GM21529 (cell line): Measurements from ENCODE around the gene PLCD4.
A peak's percentile ranks its signal among the peaks of the same experiment; 100 is the strongest.

Experiments used
- ATAC-seq: cut with Tn5 transposase; IDR thresholded peaks from one replicate; pipeline ENCODE4 v1.9.1; 2021; ENCODE audit not compliant: unreplicated experiment

Gene PLCD4

DNA sequence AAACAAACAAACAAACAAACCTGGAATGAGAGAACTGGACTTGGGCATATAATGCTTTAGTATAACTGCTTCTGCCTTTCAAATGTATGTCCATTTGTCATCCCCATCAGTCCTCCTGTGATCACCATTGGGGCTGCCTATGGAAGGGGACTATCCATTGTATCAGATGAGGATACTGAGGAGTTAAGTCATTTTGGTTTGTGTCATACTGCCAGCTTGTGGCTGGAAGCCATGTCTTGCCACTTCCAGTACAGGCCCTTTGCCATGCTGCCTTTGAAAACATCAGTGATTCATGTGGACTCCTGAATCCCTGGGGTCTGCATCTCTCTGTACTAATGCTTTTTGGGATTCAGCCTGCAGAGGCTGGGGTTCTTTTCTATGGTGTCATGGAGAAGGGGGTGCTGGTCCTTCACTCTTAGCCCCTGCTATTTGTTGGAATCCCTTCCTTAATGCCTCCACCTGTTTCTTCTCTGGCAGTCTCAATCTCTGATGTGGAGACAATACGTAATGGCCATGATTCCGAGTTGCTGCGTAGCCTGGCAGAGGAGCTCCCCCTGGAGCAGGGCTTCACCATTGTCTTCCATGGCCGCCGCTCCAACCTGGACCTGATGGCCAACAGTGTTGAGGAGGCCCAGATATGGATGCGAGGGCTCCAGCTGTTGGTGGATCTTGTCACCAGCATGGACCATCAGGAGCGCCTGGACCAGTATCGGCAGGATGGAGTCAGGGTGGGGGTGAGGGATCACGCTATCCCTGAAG, 10.6 kb downstream of the PLCD4 start:
- no peak for ATAC-seq

DNA sequence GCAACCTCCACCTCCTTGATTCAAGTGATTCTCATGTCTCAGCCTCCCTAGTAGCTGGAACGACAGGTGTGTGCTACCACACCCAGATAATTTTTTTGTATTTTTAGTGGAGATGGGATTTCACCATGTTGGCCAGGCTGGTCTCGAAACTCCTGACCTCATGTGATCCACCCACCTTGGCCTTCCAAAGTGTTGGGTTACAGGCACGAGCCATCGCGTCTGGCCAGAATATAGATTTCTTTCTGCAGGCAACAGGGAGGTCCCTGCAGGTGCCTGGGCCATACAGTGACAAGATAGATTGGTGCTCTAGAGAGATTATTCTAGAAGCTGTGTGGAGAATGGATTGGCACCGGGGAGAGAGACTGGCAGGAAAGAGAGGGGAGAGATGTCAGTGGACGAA, 13.3 kb downstream of the PLCD4 start:
- no peak for ATAC-seq

DNA sequence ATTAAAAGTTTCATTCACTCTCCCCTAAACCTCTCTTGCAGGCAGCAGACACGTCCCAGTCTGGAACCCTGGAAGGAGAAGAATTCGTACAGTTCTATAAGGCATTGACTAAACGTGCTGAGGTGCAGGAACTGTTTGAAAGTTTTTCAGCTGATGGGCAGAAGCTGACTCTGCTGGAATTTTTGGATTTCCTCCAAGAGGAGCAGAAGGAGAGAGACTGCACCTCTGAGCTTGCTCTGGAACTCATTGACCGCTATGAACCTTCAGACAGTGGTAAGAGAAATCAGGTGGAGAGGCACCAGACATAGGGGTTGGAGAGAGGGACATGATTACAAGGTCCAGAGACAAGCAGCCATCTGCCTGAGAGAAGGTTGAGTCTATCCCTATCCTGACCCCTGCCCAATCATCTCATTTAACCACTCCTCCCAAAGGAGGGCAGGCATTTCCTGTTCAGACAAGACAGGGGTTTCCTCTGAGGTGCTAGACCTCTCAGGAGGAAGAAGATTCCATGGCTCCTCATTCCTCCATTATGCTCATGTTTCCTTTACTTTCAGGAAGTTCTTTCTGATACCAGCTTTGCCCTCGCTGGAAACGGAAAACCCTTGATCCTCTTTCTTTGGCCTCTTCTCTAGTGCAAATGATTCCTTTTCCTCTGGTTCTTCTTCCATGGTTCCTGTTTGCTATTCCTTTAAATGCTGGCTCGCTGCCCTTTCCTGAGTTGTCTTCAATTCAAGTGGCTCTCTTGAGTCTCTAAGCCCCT, 15.1 kb downstream of the PLCD4 start:
- no peak for ATAC-seq

DNA sequence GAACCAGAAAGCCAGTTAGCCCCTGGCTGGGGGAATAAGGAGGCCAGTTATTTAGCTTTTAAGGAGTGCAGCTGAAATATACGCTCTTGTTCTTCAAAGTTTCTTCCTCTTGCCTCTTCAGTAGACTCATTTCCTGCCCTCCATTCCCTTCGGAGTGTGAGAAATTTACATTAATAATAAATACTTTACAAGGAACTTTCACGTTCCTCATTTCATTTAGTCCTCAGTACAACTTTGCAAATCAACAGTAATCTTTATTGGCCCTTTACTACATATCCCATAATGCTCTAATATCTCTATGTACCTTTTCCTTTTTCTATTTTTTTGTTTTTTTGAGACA, 15.6 kb downstream of the PLCD4 start:
- ATAC-seq, result no peak

DNA sequence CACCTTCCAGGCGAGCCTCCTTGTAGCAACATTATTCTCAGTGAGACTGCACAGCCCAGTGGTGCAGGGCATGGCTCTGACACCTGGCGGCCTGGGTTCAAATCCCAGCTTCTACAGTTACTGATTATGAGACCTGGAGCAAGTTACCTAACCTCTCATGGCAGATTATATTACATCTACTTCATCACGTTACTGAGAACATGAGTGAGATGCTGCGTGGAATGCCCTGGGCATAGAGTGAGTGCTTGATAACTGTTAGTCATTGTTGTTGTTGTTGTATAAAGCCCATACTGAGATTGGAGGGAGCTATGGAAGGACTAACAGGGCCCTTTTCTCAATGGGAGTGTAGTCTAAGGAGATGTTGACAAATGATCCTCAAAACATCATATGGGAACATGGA, 18.7 kb downstream of the PLCD4 start:
- ATAC-seq, result no peak

DNA sequence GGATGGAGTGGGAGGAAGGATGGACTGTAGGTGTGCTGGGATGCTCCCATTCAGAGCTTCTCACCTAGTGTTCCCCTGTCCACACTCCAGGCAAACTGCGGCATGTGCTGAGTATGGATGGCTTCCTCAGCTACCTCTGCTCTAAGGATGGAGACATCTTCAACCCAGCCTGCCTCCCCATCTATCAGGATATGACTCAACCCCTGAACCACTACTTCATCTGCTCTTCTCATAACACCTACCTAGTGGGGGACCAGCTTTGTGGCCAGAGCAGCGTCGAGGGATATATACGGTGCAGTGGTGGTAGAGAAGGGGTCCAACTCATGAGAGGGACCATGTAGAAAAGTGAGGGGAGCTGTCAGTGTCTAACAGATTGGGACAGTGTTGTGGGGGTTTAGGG, 20.2 kb downstream of the PLCD4 start:
- ATAC-seq, result no peak

DNA sequence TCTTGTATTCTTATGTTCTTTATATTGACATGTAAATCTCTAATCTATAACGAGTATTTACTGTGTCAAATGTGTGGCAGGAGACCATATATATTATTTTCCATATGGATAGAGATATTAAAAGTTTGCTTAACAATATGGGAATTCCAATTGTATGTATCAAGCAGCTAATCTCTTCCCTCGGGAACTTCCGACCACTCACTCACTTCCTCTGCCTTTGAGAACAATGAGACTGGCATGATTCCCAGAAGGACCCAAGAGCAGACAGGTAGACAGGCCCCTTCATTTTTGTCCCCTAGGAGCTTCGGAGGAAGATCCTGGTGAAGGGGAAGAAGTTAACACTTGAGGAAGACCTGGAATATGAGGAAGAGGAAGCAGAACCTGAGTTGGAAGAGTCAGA, 24.1 kb downstream of the PLCD4 start:
- ATAC-seq, result no peak

DNA sequence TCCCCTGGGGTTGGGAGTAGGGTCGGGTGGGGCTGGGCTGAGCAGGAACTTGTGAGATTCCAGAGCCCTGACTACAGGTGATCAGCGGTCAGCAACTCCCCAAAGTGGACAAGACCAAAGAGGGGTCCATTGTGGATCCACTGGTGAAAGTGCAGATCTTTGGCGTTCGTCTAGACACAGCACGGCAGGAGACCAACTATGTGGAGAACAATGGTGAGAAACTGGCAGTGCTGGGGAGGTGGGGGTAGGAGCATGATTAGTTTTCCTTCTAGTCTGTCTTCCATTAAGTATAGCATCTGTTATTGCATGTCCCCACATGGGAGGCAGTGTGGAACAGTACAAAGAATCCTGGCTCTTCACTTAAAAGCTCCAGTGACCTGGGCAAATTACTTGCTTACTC, 28.0 kb downstream of the PLCD4 start:
- no peak for ATAC-seq

DNA sequence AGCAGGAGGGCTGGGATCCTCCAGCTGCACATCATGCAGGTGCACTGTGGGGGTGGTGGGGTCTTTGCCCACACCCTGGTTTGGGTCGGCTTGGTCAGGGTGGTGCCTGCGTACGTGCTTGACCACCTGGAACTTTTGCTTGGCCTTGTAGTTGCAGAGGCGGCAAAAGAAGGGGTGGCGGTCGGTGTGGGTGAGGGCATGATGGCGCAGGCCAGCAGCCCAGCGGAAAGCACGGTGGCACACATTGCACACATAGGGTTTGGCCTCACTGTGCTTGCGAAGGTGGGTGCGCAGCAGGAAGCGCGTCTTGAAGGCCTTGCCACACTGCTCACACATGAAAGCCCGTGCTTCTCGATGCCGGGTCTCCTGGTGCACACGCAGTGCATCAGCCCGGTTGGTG, 30.7 kb downstream of the PLCD4 start:
- no peak for ATAC-seq

DNA sequence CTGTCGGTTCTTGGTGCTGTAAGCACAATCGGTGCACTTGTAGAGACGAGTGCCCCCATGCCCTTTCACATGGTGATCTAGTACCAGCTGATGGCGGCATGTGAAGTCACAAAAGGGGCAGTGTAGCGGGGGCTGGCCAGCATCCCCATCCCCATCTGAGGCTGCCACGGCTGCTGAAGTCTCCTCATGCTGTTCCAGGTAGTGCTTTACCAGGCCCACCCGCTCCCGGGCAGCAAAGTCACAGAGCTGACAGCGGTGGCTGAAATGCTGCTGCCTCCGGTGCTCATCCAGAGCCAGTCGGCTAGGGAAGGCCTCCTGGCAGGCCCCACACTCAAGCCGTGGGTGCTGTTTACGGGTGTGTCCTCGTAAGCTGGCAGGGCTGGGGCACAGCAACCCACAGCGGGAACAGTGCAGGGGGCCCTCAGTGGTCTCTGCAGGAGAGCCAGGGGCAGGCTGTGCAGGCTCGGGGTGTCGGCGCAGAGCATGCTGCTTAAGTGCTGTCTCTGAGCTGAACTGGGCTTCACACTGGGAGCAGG, 34.5 kb downstream of the PLCD4 start:
- no peak for ATAC-seq

DNA sequence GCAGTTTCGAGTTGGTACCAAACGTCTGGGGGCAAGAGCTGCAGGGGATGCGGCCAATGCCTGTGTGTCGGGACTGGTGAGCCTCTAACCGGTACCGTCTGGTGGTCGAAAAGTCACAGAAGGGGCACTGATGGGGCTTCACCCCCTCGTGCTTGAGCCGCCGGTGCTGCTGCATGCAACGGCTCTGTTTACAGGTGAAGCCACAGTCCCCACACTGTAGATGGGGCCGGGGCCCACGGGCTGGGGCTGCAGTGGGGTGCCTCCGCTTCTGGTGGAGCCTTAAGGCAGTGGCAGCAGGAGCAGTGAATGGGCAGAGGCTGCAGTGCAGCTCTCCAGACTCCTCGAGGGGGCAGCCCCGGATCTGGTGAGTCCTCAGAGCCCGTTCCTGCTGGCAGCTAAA, 35.1 kb downstream of the PLCD4 start:
- ATAC-seq, result no peak

DNA sequence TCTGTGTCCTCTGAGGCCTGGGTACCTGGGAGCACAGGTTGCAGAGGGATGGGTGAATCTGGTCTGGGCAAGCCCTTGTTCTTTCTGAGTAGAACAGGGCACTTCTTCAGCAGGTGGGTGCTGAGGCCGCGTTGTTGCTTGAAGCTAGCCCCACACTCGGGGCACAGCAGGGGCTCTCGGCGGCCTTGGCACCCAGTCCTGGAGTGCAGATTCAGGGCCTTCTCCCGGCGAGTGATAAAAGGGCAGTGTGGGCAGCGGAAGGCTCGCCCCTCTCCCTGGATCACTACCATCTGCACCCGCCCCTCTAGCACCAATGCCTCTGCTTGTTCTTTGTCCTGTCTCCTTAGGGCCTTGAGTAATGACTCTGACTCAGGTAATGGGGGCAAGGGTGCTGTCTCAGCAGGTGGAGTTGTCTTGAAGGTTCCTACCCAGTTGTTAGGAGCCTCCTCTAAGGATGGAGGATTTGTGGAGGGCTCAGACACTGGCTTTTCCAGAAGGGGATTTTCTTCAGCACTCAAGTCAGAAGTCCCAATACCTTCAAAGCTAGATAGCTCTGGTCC, 36.1 kb downstream of the PLCD4 start:
- ATAC-seq, result no peak

DNA sequence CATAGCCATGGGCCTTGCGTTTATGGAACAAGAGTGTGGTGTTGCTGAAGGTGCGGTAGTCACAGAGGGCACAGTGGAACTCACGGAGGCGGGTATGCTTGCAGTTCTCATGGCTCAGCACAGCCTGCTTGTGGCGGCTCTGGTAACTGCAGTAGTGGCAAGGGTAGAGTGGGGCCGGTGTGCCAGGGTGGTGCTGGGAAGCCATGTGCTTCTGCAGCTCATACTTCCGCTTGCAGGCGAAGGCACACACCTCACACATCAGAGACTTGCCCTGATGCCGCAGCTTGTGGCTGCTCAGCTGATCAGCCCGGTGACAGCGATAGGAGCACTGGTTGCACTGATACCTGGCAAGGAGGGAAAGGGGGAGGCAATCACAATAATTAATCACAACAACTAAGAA, 37.0 kb downstream of the PLCD4 start:
- no peak for ATAC-seq

DNA sequence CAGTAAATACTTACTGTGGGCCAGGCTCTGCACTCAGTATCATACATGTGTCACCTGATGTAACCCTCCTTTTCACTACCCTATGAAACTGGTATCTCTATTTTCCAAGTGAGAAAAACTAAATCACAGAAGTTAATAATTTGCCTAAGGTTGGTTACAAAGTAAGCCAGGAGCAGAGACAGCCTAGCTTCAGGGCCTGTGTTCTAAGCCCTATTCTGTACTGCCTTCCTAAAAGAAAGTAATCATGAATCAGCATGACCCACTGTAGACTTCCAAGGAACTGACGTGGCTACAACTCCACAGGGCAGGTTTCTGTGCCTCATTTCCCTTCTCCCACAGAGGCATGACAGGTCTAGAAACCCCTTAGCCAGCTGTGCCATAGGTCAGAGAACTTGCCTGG, 37.4 kb downstream of the PLCD4 start:
- ATAC-seq, result peak; percentile 43

DNA sequence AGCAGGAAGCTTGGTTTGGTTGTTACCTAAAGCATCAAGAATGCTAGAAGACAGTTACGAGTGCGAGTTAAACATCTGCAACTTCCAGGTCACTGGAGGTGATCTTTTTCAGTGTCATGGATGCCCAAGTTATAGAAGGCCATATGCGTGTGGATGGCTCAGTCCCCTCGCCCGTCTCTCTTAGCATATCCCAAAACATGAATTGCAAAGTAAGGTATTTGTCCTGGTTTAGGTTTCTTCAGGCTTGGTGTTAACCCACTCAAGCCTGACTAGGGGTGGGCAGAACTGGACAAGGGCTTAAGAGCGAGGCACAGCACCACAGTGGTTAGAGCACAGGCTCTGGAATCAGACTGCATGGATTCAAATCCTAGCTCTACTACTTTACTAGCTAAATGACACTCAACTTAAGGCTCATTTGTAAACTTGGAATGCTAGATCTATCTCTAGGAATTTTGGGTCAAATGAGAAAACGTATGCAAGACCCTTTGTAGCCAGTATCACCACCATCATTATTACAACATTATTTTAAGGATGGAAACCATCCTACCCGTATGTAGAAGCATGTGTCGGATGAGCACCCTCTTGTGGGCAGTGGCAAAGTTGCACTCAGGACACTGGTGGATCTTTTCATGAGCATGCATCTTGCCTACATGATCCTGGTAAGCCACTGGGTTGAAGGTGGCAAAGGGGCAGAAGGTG, 40.5 kb downstream of the PLCD4 start:
- ATAC-seq, result peak; percentile 54

DNA sequence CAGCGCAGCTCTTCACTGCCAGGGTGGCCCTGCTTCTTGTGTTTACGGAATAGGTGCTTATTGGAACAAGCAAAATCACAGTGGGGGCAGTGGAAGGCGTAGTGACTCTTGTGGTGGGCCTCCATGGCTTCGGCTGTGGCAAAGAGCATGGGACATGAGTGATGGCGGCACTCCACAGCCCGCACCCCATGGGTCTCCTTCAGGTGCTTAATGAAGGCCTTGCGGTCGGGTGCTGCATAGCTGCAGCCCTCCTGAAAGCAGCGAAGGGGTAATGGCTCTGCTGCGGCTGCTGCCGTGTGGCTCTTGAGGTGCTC, 41.0 kb downstream of the PLCD4 start:
- ATAC-seq, result no peak

DNA sequence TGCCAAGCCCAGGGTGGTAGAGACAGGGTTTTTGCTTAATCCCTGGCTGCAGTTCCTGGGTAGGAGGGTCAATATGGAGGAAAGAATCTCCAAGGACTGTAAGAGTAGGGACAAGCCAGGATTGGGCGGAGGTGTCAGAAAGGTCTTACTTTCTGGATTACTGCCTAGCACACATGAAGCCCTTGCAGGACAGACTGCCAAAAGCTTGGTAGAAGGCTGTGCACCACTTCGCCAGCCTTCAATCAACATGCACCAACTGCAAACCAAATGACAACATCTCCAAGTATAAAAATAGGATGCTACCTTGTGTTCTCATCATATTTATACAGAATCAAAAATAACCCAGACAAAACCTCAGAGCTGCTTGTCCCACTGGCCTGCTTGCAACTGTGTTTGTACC, 48.1 kb downstream of the PLCD4 start:
- ATAC-seq, result no peak

DNA sequence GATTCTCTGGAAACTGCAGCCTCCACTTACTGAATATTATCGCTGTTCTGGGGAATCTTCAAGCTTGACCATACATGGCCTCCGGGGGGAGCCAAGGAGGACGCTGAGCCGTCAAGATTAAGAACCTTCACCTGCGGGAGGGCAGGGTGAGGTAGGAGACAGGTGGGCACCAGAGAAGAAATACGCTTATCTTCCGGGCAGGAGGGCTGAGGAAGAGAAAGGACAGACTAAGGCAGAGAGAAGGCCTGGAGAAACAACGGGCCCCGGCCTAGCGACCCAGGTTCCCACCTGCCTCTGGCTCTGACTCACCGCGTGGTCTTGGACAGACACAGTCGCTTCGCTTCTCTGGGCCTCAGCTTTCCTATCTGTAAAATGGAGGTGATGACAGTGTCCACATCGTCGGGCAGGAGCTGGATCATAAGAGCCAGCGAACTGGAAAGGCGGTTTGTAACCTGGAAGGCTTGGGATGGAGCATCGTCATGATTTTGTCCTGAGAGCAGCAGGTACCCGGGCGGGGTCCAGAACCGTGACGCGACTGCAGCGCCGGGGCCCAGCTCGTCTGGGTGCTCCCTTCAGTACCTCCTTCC, 51.1 kb downstream of the PLCD4 start:
- ATAC-seq, result peak; percentile 35

DNA sequence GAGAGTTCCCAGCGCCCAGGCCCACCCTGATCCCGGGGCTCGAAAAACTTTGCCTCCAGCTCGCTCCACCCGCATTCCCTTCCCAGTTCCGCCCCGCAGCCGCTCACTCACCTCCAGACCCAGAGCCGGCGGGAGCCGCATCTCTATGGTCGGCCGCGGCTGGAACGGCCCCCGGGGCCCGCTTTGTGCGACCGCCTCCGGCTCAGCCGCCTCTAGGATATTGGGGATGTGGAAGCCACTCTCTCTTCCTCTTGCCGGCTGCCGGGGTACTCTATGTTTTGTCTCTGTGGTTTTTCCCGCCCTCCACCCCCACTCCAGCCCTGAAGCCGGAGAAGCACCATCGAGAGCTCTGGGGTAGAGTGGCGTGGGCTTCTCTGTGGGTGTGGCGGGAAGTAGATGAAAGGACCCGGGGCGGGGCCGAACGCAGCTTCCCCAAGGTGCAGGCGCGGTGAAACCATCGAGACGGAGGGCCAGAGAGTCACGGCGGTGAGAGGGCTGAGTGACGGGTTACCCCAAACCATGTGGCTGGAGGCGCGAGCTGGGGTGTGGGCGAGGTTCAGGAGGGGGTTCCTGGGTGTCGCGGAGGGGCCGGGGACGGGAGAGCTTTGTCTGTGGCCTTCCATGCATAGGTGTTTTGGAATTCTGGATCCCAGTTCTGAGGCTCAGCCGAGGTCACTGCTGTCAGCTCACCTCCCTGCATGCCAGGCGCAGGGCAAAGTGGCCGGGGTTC, 51.7 kb downstream of the PLCD4 start, which contains the start of the genes BCS1L and ZNF142:
Gene BCS1L, plus strand, starts transcription at position 426 of the 730 bp plus-strand sequence. CDS start 1,305 bp downstream, outside the sequence.
Gene ZNF142, minus strand, starts transcription at position 366 of the 730 bp plus-strand sequence. CDS start 3,194 bp downstream, outside the sequence.
- peak; percentile 96 for ATAC-seq

DNA sequence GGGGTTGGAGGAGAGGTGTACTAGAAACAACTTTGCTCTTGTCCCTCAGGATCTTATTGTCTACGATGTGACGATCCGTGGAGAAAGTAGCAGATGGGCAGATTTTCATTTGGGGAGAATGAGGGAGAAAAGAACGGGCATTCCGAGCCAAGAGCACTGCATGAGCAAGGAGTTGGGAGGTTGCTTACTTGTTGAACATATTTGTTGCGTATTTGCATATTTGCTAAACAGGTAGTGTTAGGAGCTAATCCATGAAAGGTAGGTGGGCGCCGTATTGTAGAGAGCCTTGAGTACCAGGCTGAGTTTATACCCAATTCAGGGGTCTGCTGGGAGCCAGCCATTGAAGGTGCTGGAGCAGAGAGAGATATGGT, 52.3 kb downstream of the PLCD4 start:
- no peak for ATAC-seq
